Measurements from ENCODE around the gene TBC1D22A.

Gene TBC1D22A

GRCh38 chr22:47050401-47051051 is 288.1 kb downstream of the TBC1D22A start:
- DNase-seq = no peak

GRCh38 chr22:47051441-47052071 is 289.1 kb downstream of the TBC1D22A start:
- DNase-seq = no peak

- DNase-seq = no peak
Measured at GRCh38 chr22:47052236-47053012, 290.0 kb downstream of the TBC1D22A start.

GRCh38 chr22:47053013-47053725 is 290.7 kb downstream of the TBC1D22A start:
- DNase-seq = no peak

GRCh38 chr22:47053726-47054141 is 291.3 kb downstream of the TBC1D22A start:
- DNase-seq = no peak

GRCh38 chr22:47054231-47055072 is 292.0 kb downstream of the TBC1D22A start:
- no peak for DNase-seq

- no peak for DNase-seq
Measured at GRCh38 chr22:47055073-47055355, 292.6 kb downstream of the TBC1D22A start.

GRCh38 chr22:47055461-47055860 is 293.0 kb downstream of the TBC1D22A start:
- no peak for DNase-seq

GRCh38 chr22:47055921-47056320 is 293.5 kb downstream of the TBC1D22A start:
- DNase-seq = no peak

GRCh38 chr22:47056361-47056760 is 293.9 kb downstream of the TBC1D22A start:
- DNase-seq = no peak

- DNase-seq = no peak
Measured at GRCh38 chr22:47056776-47057470, 294.5 kb downstream of the TBC1D22A start.

- no peak for DNase-seq
Measured at GRCh38 chr22:47057916-47058585, 295.6 kb downstream of the TBC1D22A start.

- no peak for DNase-seq
Measured at GRCh38 chr22:47059076-47059475, 296.6 kb downstream of the TBC1D22A start.

- no peak for DNase-seq
Measured at GRCh38 chr22:47059701-47060161, 297.3 kb downstream of the TBC1D22A start.

GRCh38 chr22:47060718-47061117 is 298.3 kb downstream of the TBC1D22A start:
- DNase-seq = no peak

- no peak for DNase-seq
Measured at GRCh38 chr22:47061226-47061625, 298.8 kb downstream of the TBC1D22A start.

GRCh38 chr22:47062126-47062525 is 299.7 kb downstream of the TBC1D22A start:
- no peak for DNase-seq

GRCh38 chr22:47063071-47063509 is 300.6 kb downstream of the TBC1D22A start:
- no peak for DNase-seq

- no peak for DNase-seq
Measured at GRCh38 chr22:47063606-47064005, 301.2 kb downstream of the TBC1D22A start.

- no peak for DNase-seq
Measured at GRCh38 chr22:47064016-47064415, 301.6 kb downstream of the TBC1D22A start.

- DNase-seq = no peak
Measured at GRCh38 chr22:47064416-47064815, 302.0 kb downstream of the TBC1D22A start.

Measured in T-helper 2 cell (primary cell).